Measurements from ENCODE around the gene CLDN1.

The CLDN1 gene

GRCh38 chr3:190356246-190356645 is 34.0 kb upstream of the CLDN1 start:
- Histone ChIP-seq H3K9me3 (ENCODE audit: insufficient read depth, low read depth, low read length) (no peaks in the 10 kb centered on the region), H3K27me3 (ENCODE audit: insufficient read depth, low read length) (no peaks in the 10 kb centered on the region), H3K27ac (ENCODE audit: low read length) (no peak overlapping the region), H3K4me1 (ENCODE audit: insufficient read depth, low read length) (no peaks in the 10 kb centered on the region), H3K4me3 (ENCODE audit: low read length) (no peak overlapping the region), H3K9ac (ENCODE audit: low read depth, low read length) (no peak overlapping the region), H3K36me3 (ENCODE audit: insufficient read depth, low read depth, low read length) (no peaks in the 10 kb centered on the region)

- H3K36me3 ChIP-seq (ENCODE audit: insufficient read depth, low read depth, low read length), result no peaks in the 10 kb centered on the region
- no peaks in the 10 kb centered on the region for H3K27me3 ChIP-seq (ENCODE audit: insufficient read depth, low read length)
- no peak overlapping the region for H3K27ac ChIP-seq (ENCODE audit: low read length)
- no peaks in the 10 kb centered on the region for H3K4me1 ChIP-seq (ENCODE audit: insufficient read depth, low read length)
- H3K4me3 ChIP-seq (ENCODE audit: low read length), result no peak overlapping the region
- H3K9me3 ChIP-seq (ENCODE audit: insufficient read depth, low read depth, low read length), result no peaks in the 10 kb centered on the region
- H3K9ac ChIP-seq (ENCODE audit: low read depth, low read length), result no peak overlapping the region
Measured at GRCh38 chr3:190352861-190353457, 30.7 kb upstream of the CLDN1 start.

GRCh38 chr3:190346541-190346940 is 24.3 kb upstream of the CLDN1 start:
- no peaks in the 10 kb centered on the region for H3K9me3 ChIP-seq (ENCODE audit: insufficient read depth, low read depth, low read length)
- H3K36me3 ChIP-seq (ENCODE audit: insufficient read depth, low read depth, low read length), result no peaks in the 10 kb centered on the region
- H3K4me1 ChIP-seq (ENCODE audit: insufficient read depth, low read length), result no peaks in the 10 kb centered on the region
- H3K9ac ChIP-seq (ENCODE audit: low read depth, low read length), result no peak overlapping the region
- H3K4me3 ChIP-seq (ENCODE audit: low read length), result no peak overlapping the region
- no peak overlapping the region for H3K27ac ChIP-seq (ENCODE audit: low read length)
- no peaks in the 10 kb centered on the region for H3K27me3 ChIP-seq (ENCODE audit: insufficient read depth, low read length)

GRCh38 chr3:190345878-190346277 is 23.6 kb upstream of the CLDN1 start:
- no peak overlapping the region for H3K27ac ChIP-seq (ENCODE audit: low read length)
- no peaks in the 10 kb centered on the region for H3K27me3 ChIP-seq (ENCODE audit: insufficient read depth, low read length)
- no peak overlapping the region for H3K9ac ChIP-seq (ENCODE audit: low read depth, low read length)
- no peak overlapping the region for H3K4me3 ChIP-seq (ENCODE audit: low read length)
- no peaks in the 10 kb centered on the region for H3K9me3 ChIP-seq (ENCODE audit: insufficient read depth, low read depth, low read length)
- H3K36me3 ChIP-seq (ENCODE audit: insufficient read depth, low read depth, low read length), result no peaks in the 10 kb centered on the region
- no peaks in the 10 kb centered on the region for H3K4me1 ChIP-seq (ENCODE audit: insufficient read depth, low read length)

GRCh38 chr3:190345027-190345821 is 23.0 kb upstream of the CLDN1 start:
- H3K27ac ChIP-seq (ENCODE audit: low read length), result no peak overlapping the region
- no peaks in the 10 kb centered on the region for H3K27me3 ChIP-seq (ENCODE audit: insufficient read depth, low read length)
- no peak overlapping the region for H3K9ac ChIP-seq (ENCODE audit: low read depth, low read length)
- H3K9me3 ChIP-seq (ENCODE audit: insufficient read depth, low read depth, low read length), result no peaks in the 10 kb centered on the region
- no peaks in the 10 kb centered on the region for H3K36me3 ChIP-seq (ENCODE audit: insufficient read depth, low read depth, low read length)
- H3K4me1 ChIP-seq (ENCODE audit: insufficient read depth, low read length), result no peaks in the 10 kb centered on the region
- no peak overlapping the region for H3K4me3 ChIP-seq (ENCODE audit: low read length)

- H3K4me3 ChIP-seq (ENCODE audit: low read length), result no peak overlapping the region
- no peaks in the 10 kb centered on the region for H3K36me3 ChIP-seq (ENCODE audit: insufficient read depth, low read depth, low read length)
- H3K27me3 ChIP-seq (ENCODE audit: insufficient read depth, low read length), result no peaks in the 10 kb centered on the region
- no peaks in the 10 kb centered on the region for H3K9me3 ChIP-seq (ENCODE audit: insufficient read depth, low read depth, low read length)
- no peaks in the 10 kb centered on the region for H3K4me1 ChIP-seq (ENCODE audit: insufficient read depth, low read length)
- H3K9ac ChIP-seq (ENCODE audit: low read depth, low read length), result no peak overlapping the region
- H3K27ac ChIP-seq (ENCODE audit: low read length), result no peak overlapping the region
Measured at GRCh38 chr3:190340071-190340470, 17.8 kb upstream of the CLDN1 start.

GRCh38 chr3:190339130-190339529 is 16.9 kb upstream of the CLDN1 start:
- H3K36me3 ChIP-seq (ENCODE audit: insufficient read depth, low read depth, low read length), result no peaks in the 10 kb centered on the region
- H3K27ac ChIP-seq (ENCODE audit: low read length), result no peak overlapping the region
- H3K9ac ChIP-seq (ENCODE audit: low read depth, low read length), result no peak overlapping the region
- no peaks in the 10 kb centered on the region for H3K9me3 ChIP-seq (ENCODE audit: insufficient read depth, low read depth, low read length)
- H3K4me3 ChIP-seq (ENCODE audit: low read length), result no peak overlapping the region
- no peaks in the 10 kb centered on the region for H3K27me3 ChIP-seq (ENCODE audit: insufficient read depth, low read length)
- no peaks in the 10 kb centered on the region for H3K4me1 ChIP-seq (ENCODE audit: insufficient read depth, low read length)

- Histone ChIP-seq H3K4me3 (ENCODE audit: low read length) (no peak overlapping the region), H3K4me1 (ENCODE audit: insufficient read depth, low read length) (no peaks in the 10 kb centered on the region), H3K9me3 (ENCODE audit: insufficient read depth, low read depth, low read length) (no peaks in the 10 kb centered on the region), H3K36me3 (ENCODE audit: insufficient read depth, low read depth, low read length) (no peaks in the 10 kb centered on the region), H3K27me3 (ENCODE audit: insufficient read depth, low read length) (no peaks in the 10 kb centered on the region), H3K27ac (ENCODE audit: low read length) (no peak overlapping the region), H3K9ac (ENCODE audit: low read depth, low read length) (no peak overlapping the region)
Measured at GRCh38 chr3:190338717-190339116, 16.5 kb upstream of the CLDN1 start.

- Histone ChIP-seq H3K27me3 (ENCODE audit: insufficient read depth, low read length) (no peaks in the 10 kb centered on the region), H3K27ac (ENCODE audit: low read length) (no peak overlapping the region), H3K36me3 (ENCODE audit: insufficient read depth, low read depth, low read length) (no peaks in the 10 kb centered on the region), H3K4me1 (ENCODE audit: insufficient read depth, low read length) (no peaks in the 10 kb centered on the region), H3K9me3 (ENCODE audit: insufficient read depth, low read depth, low read length) (no peaks in the 10 kb centered on the region), H3K9ac (ENCODE audit: low read depth, low read length) (no peak overlapping the region), H3K4me3 (ENCODE audit: low read length) (no peak overlapping the region)
Measured at GRCh38 chr3:190337301-190337700, 15.1 kb upstream of the CLDN1 start.

- no peak overlapping the region for H3K4me3 ChIP-seq (ENCODE audit: low read length)
- no peaks in the 10 kb centered on the region for H3K36me3 ChIP-seq (ENCODE audit: insufficient read depth, low read depth, low read length)
- H3K4me1 ChIP-seq (ENCODE audit: insufficient read depth, low read length), result no peaks in the 10 kb centered on the region
- no peaks in the 10 kb centered on the region for H3K27me3 ChIP-seq (ENCODE audit: insufficient read depth, low read length)
- no peak overlapping the region for H3K27ac ChIP-seq (ENCODE audit: low read length)
- no peaks in the 10 kb centered on the region for H3K9me3 ChIP-seq (ENCODE audit: insufficient read depth, low read depth, low read length)
- no peak overlapping the region for H3K9ac ChIP-seq (ENCODE audit: low read depth, low read length)
Measured at GRCh38 chr3:190336516-190337189, 14.4 kb upstream of the CLDN1 start.

- H3K36me3 ChIP-seq (ENCODE audit: insufficient read depth, low read depth, low read length), result no peaks in the 10 kb centered on the region
- no peak overlapping the region for H3K4me3 ChIP-seq (ENCODE audit: low read length)
- H3K27me3 ChIP-seq (ENCODE audit: insufficient read depth, low read length), result no peaks in the 10 kb centered on the region
- H3K4me1 ChIP-seq (ENCODE audit: insufficient read depth, low read length), result no peaks in the 10 kb centered on the region
- H3K9me3 ChIP-seq (ENCODE audit: insufficient read depth, low read depth, low read length), result no peaks in the 10 kb centered on the region
- H3K9ac ChIP-seq (ENCODE audit: low read depth, low read length), result no peak overlapping the region
- no peak overlapping the region for H3K27ac ChIP-seq (ENCODE audit: low read length)
Measured at GRCh38 chr3:190333961-190334360, 11.7 kb upstream of the CLDN1 start.

Data from iPS-20b (cell line).